LNCaP clone FGC (cell line): ENCODE results near the gene NDRG2.

Source experiments
- DNase-seq: peaks from one replicate; pipeline ENCODE4 v3.0.0-alpha.2; 2011; ENCODE audit warnings: low read depth
- H3K4me3 ChIP-seq: 2 replicates; pipeline ENCODE4 v1.5.1; 2011; ENCODE audit warnings: mild to moderate bottlenecking, low read depth, low read length, control low read depth
- TF ChIP-seq, protein P1 (sequence below): IDR thresholded peaks from 2 replicates; pipeline ENCODE4 v1.5.1; 2012; ENCODE audit warnings: mild to moderate bottlenecking; ENCODE audit not compliant: control insufficient read depth, insufficient read depth; ENCODE audit errors: extremely low read depth

Gene NDRG2

DNA sequence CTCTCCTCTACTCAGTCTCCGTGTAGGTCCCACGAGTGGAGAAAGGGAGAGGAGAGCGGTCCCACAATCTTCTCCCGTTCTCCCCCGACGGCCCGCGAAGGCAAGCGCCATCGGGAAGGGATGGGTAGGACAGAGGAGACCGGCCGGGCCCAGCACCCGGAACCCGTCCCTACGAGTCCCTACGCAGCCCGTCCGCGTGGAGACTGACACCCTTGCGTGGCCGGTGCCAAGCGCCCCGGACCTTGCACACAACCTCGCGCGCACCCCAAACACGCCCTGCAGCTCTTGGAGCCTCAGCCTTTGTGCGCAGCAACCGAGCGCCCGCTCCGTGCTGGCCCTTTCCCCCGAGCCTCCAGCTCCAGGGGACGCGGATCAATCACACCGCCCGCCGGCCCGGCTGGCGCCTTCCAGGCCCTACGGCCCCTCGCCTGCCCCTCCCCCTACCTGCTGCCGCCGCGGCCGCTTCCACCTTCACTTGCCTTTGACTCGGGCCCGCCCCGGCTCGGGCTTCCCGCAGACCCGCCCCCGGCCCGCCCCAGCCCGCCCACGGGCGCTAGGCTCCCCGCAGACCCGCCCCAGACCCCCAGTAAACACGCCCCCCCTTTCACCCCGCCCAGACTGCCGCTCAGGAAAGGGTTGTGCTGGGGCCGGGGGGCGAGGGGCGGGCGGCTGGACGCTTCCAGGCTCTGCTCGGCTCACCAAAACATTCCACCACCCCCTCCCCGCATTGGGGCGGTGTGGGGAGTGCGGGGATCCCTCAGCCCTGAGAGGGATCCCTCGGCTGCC lies at the start of gene NDRG2:
Gene NDRG2 (minus strand): TSS at position 477 of the 786 bp plus-strand sequence. CDS start 1,746 bp downstream, outside the sequence.
- TF ChIP-seq, protein P1, sequence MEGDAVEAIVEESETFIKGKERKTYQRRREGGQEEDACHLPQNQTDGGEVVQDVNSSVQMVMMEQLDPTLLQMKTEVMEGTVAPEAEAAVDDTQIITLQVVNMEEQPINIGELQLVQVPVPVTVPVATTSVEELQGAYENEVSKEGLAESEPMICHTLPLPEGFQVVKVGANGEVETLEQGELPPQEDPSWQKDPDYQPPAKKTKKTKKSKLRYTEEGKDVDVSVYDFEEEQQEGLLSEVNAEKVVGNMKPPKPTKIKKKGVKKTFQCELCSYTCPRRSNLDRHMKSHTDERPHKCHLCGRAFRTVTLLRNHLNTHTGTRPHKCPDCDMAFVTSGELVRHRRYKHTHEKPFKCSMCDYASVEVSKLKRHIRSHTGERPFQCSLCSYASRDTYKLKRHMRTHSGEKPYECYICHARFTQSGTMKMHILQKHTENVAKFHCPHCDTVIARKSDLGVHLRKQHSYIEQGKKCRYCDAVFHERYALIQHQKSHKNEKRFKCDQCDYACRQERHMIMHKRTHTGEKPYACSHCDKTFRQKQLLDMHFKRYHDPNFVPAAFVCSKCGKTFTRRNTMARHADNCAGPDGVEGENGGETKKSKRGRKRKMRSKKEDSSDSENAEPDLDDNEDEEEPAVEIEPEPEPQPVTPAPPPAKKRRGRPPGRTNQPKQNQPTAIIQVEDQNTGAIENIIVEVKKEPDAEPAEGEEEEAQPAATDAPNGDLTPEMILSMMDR = no peak
- peak within 1 kb of the TSS; percentile 84 for H3K4me3 ChIP-seq
- no peak for DNase-seq

DNA sequence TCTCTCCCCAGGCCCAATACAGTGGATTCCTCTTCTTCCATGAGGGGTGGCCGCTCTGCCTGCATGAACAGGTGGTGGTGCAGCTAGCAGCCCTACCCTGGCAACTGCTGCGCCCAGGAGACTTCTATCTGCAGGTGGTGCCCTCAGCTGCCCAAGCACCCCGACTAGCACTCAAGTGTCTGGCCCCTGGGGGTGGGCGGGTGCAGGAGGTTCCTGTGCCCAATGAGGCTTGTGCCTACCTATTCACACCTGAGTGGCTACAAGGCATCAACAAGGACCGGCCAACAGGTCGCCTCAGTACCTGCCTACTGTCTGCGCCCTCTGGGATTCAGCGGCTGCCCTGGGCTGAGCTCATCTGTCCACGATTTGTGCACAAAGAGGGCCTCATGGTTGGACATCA lies 49.1 kb upstream of the NDRG2 start:
- H3K4me3 ChIP-seq = no peak overlapping the region
- DNase-seq = no peak
- TF ChIP-seq, protein P1 = no peak

DNA sequence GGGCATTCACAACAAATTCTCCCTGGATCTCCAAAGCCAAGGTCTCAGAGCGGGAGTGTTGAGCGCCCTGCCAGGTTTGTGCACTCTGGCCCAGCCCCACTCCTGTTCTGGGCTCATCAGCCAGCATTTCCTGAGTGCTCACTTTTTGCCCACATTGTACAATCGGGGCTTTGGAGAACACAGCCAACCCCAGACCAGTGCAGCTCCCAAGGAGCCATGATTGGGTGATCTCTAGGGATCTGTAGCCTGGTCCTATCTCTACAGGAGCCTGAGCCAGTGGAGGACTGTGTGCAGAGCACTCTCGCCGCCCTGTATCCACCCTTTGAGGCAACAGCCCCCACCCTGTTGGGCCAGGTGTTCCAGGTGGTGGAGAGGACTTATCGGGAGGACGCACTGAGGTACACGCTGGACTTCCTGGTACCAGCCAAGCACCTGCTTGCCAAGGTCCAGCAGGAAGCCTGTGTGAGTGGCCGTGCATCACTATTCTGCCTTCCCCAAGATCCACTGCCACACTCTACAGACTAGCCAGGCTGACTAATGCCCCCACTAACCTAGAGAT lies 48.0 kb upstream of the NDRG2 start:
- no peak overlapping the region for H3K4me3 ChIP-seq
- DNase-seq = no peak
- TF ChIP-seq, protein P1 = no peak

DNA sequence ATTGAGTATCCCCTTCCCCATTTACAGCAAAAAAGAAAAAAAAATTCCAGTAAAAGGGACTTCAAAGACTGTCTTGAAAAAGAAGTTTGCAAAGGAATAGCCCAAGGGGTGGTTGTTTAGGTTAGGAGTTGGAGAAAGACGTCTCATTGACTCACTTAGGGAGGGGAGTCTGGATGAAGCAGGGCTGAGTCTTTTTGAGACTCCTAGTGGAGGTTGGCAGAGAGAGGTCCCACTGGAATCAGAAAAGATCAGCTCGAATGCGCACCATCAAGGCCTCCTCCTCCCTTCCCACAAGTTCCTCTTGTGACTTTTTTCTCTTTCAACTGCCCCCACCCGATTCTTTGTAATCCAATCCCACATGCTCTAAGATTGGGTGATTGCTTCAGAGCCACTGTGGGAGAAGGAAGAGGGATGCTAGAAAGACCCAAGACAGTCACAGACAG lies 47.2 kb upstream of the NDRG2 start:
- TF ChIP-seq, protein P1 = no peak
- no peak for DNase-seq
- no peak overlapping the region for H3K4me3 ChIP-seq

DNA sequence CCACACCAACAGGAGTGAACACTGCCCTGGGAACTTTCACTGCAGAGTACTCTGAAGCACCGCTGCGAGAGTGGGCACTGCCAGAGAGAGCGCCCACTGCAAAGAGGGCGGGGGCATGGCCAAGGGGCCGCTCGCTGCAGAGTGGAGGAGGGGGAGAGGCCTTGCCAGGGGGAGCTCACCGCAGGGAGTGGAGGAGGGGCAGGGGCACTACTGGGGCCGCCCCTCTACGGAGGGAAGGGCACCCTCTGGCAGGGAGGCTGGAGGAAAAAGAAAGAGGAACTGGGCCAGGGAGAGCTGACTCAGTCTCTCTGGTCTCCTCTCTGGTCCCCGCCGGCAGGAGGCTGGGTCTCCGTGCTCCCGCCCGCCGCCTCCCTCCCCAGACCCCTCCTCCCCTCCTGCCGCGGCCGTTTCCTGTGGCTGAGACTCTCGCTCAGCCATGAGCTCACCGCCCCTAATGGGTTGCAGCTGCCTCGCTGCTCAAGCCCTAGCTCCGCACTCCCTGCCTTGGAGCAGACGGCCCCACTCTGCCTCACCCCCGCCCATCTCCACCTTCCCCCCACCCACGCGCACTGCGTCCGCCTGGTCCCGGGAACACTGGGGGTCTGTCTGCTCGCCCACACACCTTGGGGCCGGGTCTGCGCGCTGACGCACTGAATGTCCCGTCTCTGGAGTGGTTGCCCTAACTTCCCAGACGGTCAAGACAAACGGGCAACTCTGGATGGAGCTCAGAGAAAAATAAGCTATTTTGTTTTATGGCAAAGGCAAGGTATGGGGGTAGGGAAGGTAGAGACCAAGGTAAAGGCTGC lies 46.6 kb upstream of the NDRG2 start:
- TF ChIP-seq, protein P1 = no peak
- peak overlapping the region; percentile 66 for H3K4me3 ChIP-seq
- DNase-seq = no peak

DNA sequence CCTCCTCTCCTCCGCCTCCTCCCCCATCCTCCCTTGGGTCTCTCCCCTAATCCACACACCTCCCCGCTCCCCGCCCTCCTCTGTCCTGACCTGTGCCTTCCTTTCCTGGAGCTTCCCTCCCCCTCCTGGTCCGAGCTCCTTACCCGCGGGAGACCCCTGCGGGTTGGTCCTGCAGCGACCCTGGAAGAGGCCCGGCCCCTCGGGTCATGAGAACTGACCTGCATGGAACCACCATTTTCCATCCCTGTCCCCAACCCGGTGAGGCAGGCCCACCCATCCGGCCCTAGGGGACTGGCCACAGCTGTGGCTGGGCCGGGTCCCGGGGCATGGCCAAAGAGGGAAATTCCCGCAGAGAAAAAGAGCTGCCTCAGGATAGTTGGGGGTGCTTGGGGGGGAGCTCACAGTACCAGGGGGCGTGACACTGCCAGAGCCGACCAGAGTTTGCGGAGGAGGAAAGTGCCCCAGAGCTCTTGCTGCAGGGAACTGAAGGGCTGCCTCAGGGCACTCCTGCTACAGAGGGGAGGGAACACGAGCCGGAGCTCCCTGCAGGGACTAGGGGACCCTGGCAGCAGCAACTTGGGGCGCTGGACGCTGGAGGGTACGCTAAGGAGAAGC lies 45.9 kb upstream of the NDRG2 start:
- TF ChIP-seq, protein P1 = peak; percentile 7; the same call in 1 of the 2 replicates
- DNase-seq = no peak
- H3K4me3 ChIP-seq = peak overlapping the region; percentile 66
